Measurements from ENCODE around the gene RAPGEF4.

DNA sequence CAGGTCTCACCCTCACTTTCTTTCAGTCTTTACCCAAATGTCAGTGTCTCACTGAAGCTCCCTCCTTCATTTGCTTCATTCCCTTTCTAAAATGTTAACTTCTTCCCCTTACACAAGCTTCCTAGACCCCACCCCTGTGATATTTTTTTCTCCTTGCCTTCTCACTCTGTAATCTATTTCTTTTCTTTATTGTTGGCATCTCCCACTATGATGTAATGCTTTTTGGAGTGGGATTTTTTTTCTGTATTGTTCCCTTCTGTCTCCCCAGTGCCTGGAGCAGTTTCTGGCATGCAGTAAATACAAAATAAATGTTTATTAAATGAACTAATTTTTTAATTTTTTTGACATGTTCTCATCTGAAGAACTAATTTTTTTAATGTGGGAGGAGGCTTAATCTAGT lies 284.1 kb downstream of the RAPGEF4 start:
- TF ChIP-seq, protein P1, sequence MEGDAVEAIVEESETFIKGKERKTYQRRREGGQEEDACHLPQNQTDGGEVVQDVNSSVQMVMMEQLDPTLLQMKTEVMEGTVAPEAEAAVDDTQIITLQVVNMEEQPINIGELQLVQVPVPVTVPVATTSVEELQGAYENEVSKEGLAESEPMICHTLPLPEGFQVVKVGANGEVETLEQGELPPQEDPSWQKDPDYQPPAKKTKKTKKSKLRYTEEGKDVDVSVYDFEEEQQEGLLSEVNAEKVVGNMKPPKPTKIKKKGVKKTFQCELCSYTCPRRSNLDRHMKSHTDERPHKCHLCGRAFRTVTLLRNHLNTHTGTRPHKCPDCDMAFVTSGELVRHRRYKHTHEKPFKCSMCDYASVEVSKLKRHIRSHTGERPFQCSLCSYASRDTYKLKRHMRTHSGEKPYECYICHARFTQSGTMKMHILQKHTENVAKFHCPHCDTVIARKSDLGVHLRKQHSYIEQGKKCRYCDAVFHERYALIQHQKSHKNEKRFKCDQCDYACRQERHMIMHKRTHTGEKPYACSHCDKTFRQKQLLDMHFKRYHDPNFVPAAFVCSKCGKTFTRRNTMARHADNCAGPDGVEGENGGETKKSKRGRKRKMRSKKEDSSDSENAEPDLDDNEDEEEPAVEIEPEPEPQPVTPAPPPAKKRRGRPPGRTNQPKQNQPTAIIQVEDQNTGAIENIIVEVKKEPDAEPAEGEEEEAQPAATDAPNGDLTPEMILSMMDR (IDR thresholded peaks at IDR 0.05), result no peak
- no peak for TF ChIP-seq POLR2A (IDR thresholded peaks at IDR 0.05; ENCODE audit: low read depth)

All from esophagus muscularis mucosa (tissue), 3 donors.